MM.1S (cell line): ENCODE measurements around the gene FAM181A.

Experiments used
- DNase-seq: peaks from one replicate; pipeline ENCODE4 v3.0.0-alpha.2; 2015
- H2AFZ ChIP-seq: fragments of 300-600 bp; sonication (generic); 2 replicates; pipeline ENCODE4 v1.6.0; 2016; ENCODE audit warnings: antibody characterized with exemption, low read length
- H3F3A ChIP-seq: fragments of 300-600 bp; sonication (generic); 2 replicates; pipeline ENCODE4 v1.6.1; 2016; ENCODE audit warnings: mild to moderate bottlenecking, antibody characterized with exemption, low read length, moderate library complexity, mixed read lengths; ENCODE audit not compliant: insufficient read depth
- H3K27ac ChIP-seq: fragments of 300-600 bp; sonication (generic); 2 replicates; pipeline ENCODE4 v1.5.1; 2016; ENCODE audit warnings: mild to moderate bottlenecking, low read length
- H3K27me3 ChIP-seq: fragments of 300-600 bp; sonication (generic); replicated peaks from 2 replicates; pipeline ENCODE4 v1.6.0; 2016; ENCODE audit warnings: low read length; ENCODE audit not compliant: insufficient read depth
- H3K36me3 ChIP-seq: fragments of 300-600 bp; sonication (generic); replicated peaks from 2 replicates; pipeline ENCODE4 v1.6.1; 2016; ENCODE audit warnings: mild to moderate bottlenecking, low read length, mixed read lengths; ENCODE audit not compliant: insufficient read depth
- H3K4me1 ChIP-seq: fragments of 300-600 bp; sonication (generic); 2 replicates; pipeline ENCODE4 v1.6.1; 2016; ENCODE audit warnings: low read length, mixed read lengths
- H3K4me2 ChIP-seq: fragments of 300-600 bp; sonication (generic); 2 replicates; pipeline ENCODE4 v1.6.0; 2016; ENCODE audit warnings: low read depth, low read length
- H3K4me3 ChIP-seq: fragments of 300-600 bp; sonication (generic); 2 replicates; pipeline ENCODE4 v1.5.1; 2016; ENCODE audit warnings: low read length, mixed read lengths
- H3K79me2 ChIP-seq: fragments of 300-600 bp; sonication (generic); 2 replicates; pipeline ENCODE4 v1.6.1; 2016; ENCODE audit warnings: mixed run types, low read length, mixed read lengths
- H3K9ac ChIP-seq: fragments of 300-600 bp; sonication (generic); 2 replicates; pipeline ENCODE4 v1.6.1; 2016; ENCODE audit warnings: low read length, mixed read lengths
- H3K9me2 ChIP-seq: fragments of 300-600 bp; sonication (generic); replicated peaks from 2 replicates; pipeline ENCODE4 v1.6.1; 2016; ENCODE audit warnings: mild to moderate bottlenecking, low read length, mixed read lengths; ENCODE audit not compliant: insufficient read depth
- H3K9me3 ChIP-seq: fragments of 300-600 bp; sonication (generic); replicated peaks from 2 replicates; pipeline ENCODE4 v1.6.1; 2016; ENCODE audit warnings: mild to moderate bottlenecking, low read length, mixed read lengths; ENCODE audit not compliant: insufficient read depth
- H4K20me1 ChIP-seq: fragments of 300-600 bp; sonication (generic); 2 replicates; pipeline ENCODE4 v1.6.1; 2016; ENCODE audit warnings: mild to moderate bottlenecking, low read length, moderate library complexity, mixed read lengths; ENCODE audit not compliant: insufficient read depth
- EZH2 ChIP-seq: fragments of 300-600 bp; sonication (generic); optimal IDR thresholded peaks from 2 replicates; pipeline ENCODE3; 2017; ENCODE audit warnings: low read depth, mild to moderate bottlenecking, antibody characterized with exemption, low read length, mixed read lengths
- EZH2phosphoT487 ChIP-seq: fragments of 300-600 bp; sonication (generic); IDR thresholded peaks from 2 replicates; pipeline ENCODE4 v1.6.1; 2018; ENCODE audit warnings: antibody characterized with exemption, low read length
- TF ChIP-seq, protein P1 (sequence below): fragments of 300-600 bp; sonication (generic); IDR thresholded peaks from 2 replicates; pipeline ENCODE4 v1.5.1; 2016; ENCODE audit warnings: antibody characterized with exemption, low read length, mixed read lengths

Gene FAM181A

DNA sequence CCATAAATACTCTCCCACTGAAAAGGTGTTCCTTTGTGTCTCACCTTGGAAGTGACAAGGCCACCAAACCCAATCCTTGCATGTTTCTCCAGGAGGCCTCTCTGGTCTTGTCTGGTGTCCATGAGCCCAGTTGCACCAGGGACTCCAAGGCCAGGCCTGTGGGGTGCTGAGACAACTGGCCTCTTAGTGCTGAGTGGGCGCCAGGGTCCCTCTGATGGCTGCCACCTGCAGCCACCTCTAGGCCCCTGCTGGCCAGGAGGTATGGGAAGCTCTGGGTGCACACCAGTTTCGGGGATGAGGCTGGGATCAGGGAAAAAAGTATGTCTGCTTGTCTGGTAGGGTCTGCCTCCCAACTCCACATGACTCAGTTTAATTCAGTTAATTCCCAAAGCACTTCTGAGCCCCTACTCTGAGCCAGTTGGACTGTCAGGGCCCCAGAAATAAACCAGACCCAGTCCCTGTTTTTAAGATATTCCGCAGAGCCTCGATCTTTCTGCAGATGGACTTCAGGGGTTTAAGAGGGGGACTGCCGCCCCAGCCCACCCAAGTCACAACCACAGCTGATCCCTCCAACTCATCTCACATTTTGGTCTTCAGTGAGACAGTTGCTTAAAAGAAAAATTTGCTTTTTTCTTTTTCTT, 15.0 kb upstream of the FAM181A start:
- Histone ChIP-seq H3K79me2 (no peaks in the 10 kb centered on the region), H4K20me1 (no peaks in the 10 kb centered on the region), H3K9me3 (no peaks in the 10 kb centered on the region), H3K4me1 (no peaks in the 10 kb centered on the region), H3K27ac (no peak overlapping the region), H2AFZ (no peak overlapping the region), H3K4me3 (no peak overlapping the region), H3K9ac (no peak overlapping the region), H3K9me2 (no peaks in the 10 kb centered on the region), H3F3A (no peaks in the 10 kb centered on the region), H3K4me2 (no peak overlapping the region), H3K27me3 (no peaks in the 10 kb centered on the region), H3K36me3 (no peaks in the 10 kb centered on the region)
- DNase-seq, result no peak
- TF ChIP-seq EZH2, result no peak
- TF ChIP-seq EZH2phosphoT487, result no peak
- TF ChIP-seq, protein P1, sequence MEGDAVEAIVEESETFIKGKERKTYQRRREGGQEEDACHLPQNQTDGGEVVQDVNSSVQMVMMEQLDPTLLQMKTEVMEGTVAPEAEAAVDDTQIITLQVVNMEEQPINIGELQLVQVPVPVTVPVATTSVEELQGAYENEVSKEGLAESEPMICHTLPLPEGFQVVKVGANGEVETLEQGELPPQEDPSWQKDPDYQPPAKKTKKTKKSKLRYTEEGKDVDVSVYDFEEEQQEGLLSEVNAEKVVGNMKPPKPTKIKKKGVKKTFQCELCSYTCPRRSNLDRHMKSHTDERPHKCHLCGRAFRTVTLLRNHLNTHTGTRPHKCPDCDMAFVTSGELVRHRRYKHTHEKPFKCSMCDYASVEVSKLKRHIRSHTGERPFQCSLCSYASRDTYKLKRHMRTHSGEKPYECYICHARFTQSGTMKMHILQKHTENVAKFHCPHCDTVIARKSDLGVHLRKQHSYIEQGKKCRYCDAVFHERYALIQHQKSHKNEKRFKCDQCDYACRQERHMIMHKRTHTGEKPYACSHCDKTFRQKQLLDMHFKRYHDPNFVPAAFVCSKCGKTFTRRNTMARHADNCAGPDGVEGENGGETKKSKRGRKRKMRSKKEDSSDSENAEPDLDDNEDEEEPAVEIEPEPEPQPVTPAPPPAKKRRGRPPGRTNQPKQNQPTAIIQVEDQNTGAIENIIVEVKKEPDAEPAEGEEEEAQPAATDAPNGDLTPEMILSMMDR, result no peak

DNA sequence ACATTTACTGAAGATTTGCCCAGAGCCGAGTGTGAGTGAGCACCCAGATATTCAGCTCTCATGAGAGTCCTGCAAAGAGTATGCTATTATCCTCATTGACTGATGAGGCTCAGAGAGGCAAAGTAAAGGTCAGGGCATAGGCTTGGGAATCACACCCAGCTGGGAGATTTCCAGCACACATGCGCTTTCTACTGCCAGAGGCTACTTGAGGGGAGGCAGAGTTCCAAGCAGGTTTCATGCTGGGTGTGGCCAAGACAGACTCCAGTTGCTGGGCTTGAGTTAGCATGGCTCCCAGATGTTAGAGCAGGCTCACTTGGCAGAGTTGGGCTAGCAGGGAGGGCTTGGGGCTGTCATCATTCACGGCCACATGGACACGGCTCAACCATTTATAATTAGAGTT, 14.4 kb upstream of the FAM181A start:
- Histone ChIP-seq H2AFZ (no peak overlapping the region), H3K4me2 (no peak overlapping the region), H3K79me2 (no peaks in the 10 kb centered on the region), H3K27me3 (no peaks in the 10 kb centered on the region), H3F3A (no peaks in the 10 kb centered on the region), H4K20me1 (no peaks in the 10 kb centered on the region), H3K27ac (no peak overlapping the region), H3K9me2 (no peaks in the 10 kb centered on the region), H3K4me3 (no peak overlapping the region), H3K9me3 (no peaks in the 10 kb centered on the region), H3K9ac (no peak overlapping the region), H3K36me3 (no peaks in the 10 kb centered on the region), H3K4me1 (no peaks in the 10 kb centered on the region)
- no peak for DNase-seq
- TF ChIP-seq EZH2 (no peak), EZH2phosphoT487 (no peak)
- TF ChIP-seq, protein P1, result no peak

DNA sequence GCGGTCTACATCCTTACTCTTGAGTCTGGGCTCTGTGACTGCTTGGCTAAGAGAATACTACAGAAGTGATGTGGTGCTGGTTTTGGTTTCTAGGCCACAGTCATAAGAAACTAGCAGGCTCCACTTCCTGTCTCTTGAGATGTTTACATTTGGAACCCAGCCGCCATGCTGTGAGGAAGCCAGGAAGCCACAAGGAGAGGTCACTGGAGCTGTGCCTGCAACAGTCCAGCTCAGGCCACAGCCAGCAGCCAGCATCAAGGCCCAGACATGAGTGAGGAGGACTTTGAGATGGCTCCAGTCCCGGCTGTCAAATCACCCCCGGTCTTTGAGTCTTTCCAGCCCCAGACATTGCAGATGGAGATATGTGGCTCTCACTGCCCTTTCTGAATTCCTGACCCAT, 12.9 kb upstream of the FAM181A start:
- no peak overlapping the region for H3K27ac ChIP-seq
- no peaks in the 10 kb centered on the region for H3K4me1 ChIP-seq
- no peaks in the 10 kb centered on the region for H3K27me3 ChIP-seq
- TF ChIP-seq, protein P1, result no peak
- no peak for TF ChIP-seq EZH2phosphoT487
- no peak for TF ChIP-seq EZH2
- no peak overlapping the region for H3K4me3 ChIP-seq
- no peak overlapping the region for H3K9ac ChIP-seq
- H3K4me2 ChIP-seq, result no peak overlapping the region
- no peaks in the 10 kb centered on the region for H3K9me3 ChIP-seq
- H3K79me2 ChIP-seq, result no peaks in the 10 kb centered on the region
- H4K20me1 ChIP-seq, result no peaks in the 10 kb centered on the region
- no peaks in the 10 kb centered on the region for H3F3A ChIP-seq
- DNase-seq, result no peak
- H3K36me3 ChIP-seq, result no peaks in the 10 kb centered on the region
- no peak overlapping the region for H2AFZ ChIP-seq
- H3K9me2 ChIP-seq, result no peaks in the 10 kb centered on the region
